Measurements from ENCODE around the gene ATP4B. TPM values are rescaled to one million over a fixed set of nuclear protein-coding genes. Genes with fewer than 3 reads are reported as not detected.

ATP4B gene
- polyA plus RNA-seq, 1 experiment: not detected

- Histone ChIP-seq H3K27me3 (ENCODE audit: control insufficient read depth, insufficient read depth, low read length) (peaks cover 3% of the 10 kb centered on the region; the same call in 1 of the 2 replicates), H3K4me3 (ENCODE audit: low read depth, low read length) (no peak overlapping the region), H3K36me3 (ENCODE audit: control insufficient read depth, insufficient read depth, low read length) (no peaks in the 10 kb centered on the region)
- ChIA-PET CTCF (interaction anchor here (1.3 kb wide), 1 partner anchor 61 kb away, joined by 5 read pairs; no protein-coding TSS in a partner anchor), POLR2A (no interaction called here)
- no peak for TF ChIP-seq CTCF (IDR thresholded peaks at IDR 0.05; ENCODE audit: insufficient read depth, low read depth, low read length)
- no peak for DNase-seq (ENCODE audit: low read depth)
These were observed 5.9 kb upstream of the ATP4B start for GRCh38 chr13:113663934-113664333.

- no peak for TF ChIP-seq CTCF (IDR thresholded peaks at IDR 0.05; ENCODE audit: insufficient read depth, low read depth, low read length)
- ChIA-PET CTCF (no interaction called here), POLR2A (no interaction called here)
- H3K36me3 ChIP-seq (ENCODE audit: control insufficient read depth, insufficient read depth, low read length): no peaks in the 10 kb centered on the region
- H3K27me3 ChIP-seq (ENCODE audit: control insufficient read depth, insufficient read depth, low read length): peaks cover 3% of the 10 kb centered on the region; the same call in 1 of the 2 replicates
- DNase-seq (ENCODE audit: low read depth): no peak
- no peak overlapping the region for H3K4me3 ChIP-seq (ENCODE audit: low read depth, low read length)
These were observed 3.5 kb upstream of the ATP4B start for GRCh38 chr13:113661509-113661908.

GRCh38 chr13:113660066-113660465 is 2.1 kb upstream of the ATP4B start:
- POLR2A ChIA-PET: no interaction called here
- DNase-seq (ENCODE audit: low read depth): no peak
- CTCF ChIA-PET: interaction anchor here (1.0 to 1.4 kb wide), 2 partner anchors 65 to 300 kb away, joined by 5 read pairs; no protein-coding TSS in a partner anchor

GRCh38 chr13:113659337-113659736 is 1.3 kb upstream of the ATP4B start:
- H3K36me3 ChIP-seq (ENCODE audit: control insufficient read depth, insufficient read depth, low read length): no peaks in the 10 kb centered on the region
- POLR2A ChIA-PET: no interaction called here
- CTCF ChIA-PET: no interaction called here
- DNase-seq (ENCODE audit: low read depth): no peak
- H3K4me3 ChIP-seq (ENCODE audit: low read depth, low read length): no peak overlapping the region
- TF ChIP-seq CTCF (IDR thresholded peaks at IDR 0.05; ENCODE audit: insufficient read depth, low read depth, low read length): no peak
- H3K27me3 ChIP-seq (ENCODE audit: control insufficient read depth, insufficient read depth, low read length): peaks cover 3% of the 10 kb centered on the region; the same call in 1 of the 2 replicates

More at GRCh38 chr13:113660066-113660465, 2.1 kb upstream of the ATP4B start:
- no peaks in the 10 kb centered on the region for H3K36me3 ChIP-seq (ENCODE audit: control insufficient read depth, insufficient read depth, low read length)
- no peak overlapping the region for H3K4me3 ChIP-seq (ENCODE audit: low read depth, low read length)
- H3K27me3 ChIP-seq (ENCODE audit: control insufficient read depth, insufficient read depth, low read length): peaks cover 3% of the 10 kb centered on the region; the same call in 1 of the 2 replicates
- no peak for TF ChIP-seq CTCF (IDR thresholded peaks at IDR 0.05; ENCODE audit: insufficient read depth, low read depth, low read length)

- peaks cover 3% of the 10 kb centered on the region; the same call in 1 of the 2 replicates for H3K27me3 ChIP-seq (ENCODE audit: control insufficient read depth, insufficient read depth, low read length)
- ChIA-PET POLR2A (no interaction called here), CTCF (no interaction called here)
- H3K36me3 ChIP-seq (ENCODE audit: control insufficient read depth, insufficient read depth, low read length): no peaks in the 10 kb centered on the region
- no peak for TF ChIP-seq CTCF (IDR thresholded peaks at IDR 0.05; ENCODE audit: insufficient read depth, low read depth, low read length)
- H3K4me3 ChIP-seq (ENCODE audit: low read depth, low read length): no peak overlapping the region
- DNase-seq (ENCODE audit: low read depth): no peak
These were observed 838 bp upstream of the ATP4B start for GRCh38 chr13:113658836-113659235.
